Measurements from ENCODE around the gene CERCAM. TPM values are rescaled to one million over a fixed set of nuclear protein-coding genes. Genes with fewer than 3 reads are reported as not detected.
"Not testable (repeated sequence)": the region's sequence is repeated elsewhere in the genome, so short reads cannot be mapped to it uniquely, and the experiment has no call there.

CERCAM gene
- total RNA-seq, 1 donor from 2014 or later: 55.7 TPM

DNA sequence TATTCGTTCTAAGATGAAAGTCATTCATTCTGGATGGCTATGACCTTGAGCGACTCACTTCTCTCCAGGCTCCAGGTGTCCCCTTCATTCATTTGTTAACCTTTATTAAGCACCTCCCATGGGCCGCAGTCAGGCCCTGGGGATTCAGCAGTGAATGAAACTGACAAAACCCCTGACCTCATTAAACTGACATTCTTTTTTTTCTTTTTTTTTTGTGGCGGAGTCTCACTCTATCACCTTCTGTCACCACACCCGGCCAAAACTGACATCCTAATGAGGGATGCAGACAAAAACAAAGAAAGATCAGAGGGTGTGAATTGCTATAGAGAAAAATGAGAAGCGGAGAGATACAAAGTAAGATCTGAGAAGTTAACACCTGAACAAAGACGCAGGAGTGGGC is 18.6 kb downstream of the CERCAM start:
- TF ChIP-seq, protein P1, sequence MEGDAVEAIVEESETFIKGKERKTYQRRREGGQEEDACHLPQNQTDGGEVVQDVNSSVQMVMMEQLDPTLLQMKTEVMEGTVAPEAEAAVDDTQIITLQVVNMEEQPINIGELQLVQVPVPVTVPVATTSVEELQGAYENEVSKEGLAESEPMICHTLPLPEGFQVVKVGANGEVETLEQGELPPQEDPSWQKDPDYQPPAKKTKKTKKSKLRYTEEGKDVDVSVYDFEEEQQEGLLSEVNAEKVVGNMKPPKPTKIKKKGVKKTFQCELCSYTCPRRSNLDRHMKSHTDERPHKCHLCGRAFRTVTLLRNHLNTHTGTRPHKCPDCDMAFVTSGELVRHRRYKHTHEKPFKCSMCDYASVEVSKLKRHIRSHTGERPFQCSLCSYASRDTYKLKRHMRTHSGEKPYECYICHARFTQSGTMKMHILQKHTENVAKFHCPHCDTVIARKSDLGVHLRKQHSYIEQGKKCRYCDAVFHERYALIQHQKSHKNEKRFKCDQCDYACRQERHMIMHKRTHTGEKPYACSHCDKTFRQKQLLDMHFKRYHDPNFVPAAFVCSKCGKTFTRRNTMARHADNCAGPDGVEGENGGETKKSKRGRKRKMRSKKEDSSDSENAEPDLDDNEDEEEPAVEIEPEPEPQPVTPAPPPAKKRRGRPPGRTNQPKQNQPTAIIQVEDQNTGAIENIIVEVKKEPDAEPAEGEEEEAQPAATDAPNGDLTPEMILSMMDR (conservative IDR thresholded peaks at IDR 0.05; ENCODE audit: low read depth, low read length): no peak
- no peak overlapping the region for H3K4me3 ChIP-seq (ENCODE audit: low read depth, low read length)
- DNase-seq (ENCODE audit: low read depth): no peak

DNA sequence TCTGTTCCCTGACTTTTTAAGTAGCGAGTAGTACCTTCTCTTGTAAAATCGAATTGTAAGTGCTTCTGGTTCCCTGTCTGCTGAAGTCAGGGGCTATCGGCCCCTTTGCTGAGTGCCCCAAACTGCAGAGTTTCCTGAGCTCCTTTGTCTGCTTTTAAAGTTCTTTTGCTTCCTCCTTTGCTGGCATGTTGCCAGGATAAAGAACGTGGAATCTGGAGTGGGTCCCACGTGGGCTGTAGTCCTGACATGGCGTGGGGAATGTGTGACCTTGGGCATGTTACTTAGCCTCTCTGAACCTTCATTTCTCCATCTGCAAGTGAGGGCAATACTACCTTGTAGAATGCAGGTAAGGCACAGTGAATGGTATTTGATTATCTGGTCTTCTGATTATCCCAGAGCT is 21.5 kb downstream of the CERCAM start:
- no peak for DNase-seq (ENCODE audit: low read depth)
- TF ChIP-seq, protein P1 (conservative IDR thresholded peaks at IDR 0.05; ENCODE audit: low read depth, low read length): no peak
- no peak overlapping the region for H3K4me3 ChIP-seq (ENCODE audit: low read depth, low read length)

DNA sequence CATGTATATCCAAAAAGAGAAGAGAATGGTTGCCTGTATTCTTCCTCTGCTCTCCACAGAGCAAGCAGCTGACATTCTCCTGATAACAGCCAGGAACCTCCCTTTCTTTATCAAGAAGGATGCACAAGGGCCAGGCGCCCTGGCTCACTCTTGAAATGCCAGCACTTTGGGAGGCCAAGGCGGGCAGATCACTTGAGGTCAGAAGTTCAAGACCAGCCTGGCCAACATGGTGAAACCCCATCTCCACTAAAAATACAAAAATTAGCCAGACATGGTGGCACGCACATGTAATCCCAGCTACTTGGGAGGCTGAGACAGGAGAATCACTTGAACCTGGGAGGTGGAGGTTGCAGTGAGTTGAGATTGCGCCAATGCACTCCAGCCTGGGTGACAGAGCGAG is 25.8 kb downstream of the CERCAM start:
- not testable (repeated sequence) for DNase-seq (ENCODE audit: low read depth); H3K4me3 ChIP-seq (ENCODE audit: low read depth, low read length)

DNA sequence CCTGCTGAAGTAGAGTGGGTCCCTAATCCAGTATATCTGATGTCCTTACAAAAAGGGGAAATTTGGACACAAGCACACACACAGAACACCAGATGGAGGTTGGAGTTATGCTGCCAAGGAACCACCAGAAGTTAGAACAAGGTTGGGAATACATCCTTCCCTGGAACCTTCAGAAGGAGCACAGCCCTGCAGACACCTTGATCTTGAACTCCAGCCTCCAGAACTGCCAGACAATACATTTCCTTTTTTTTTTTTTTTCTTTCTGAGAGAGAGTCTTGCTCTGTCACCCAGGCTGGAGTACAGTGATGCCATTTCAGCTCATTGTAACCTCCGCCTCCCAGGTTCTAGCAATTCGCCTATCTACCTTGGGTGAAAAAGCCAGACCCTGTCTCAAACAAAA is 28.1 kb downstream of the CERCAM start:
- DNase-seq (ENCODE audit: low read depth): no peak
- TF ChIP-seq, protein P1 (conservative IDR thresholded peaks at IDR 0.05; ENCODE audit: low read depth, low read length): no peak
- no peak overlapping the region for H3K4me3 ChIP-seq (ENCODE audit: low read depth, low read length)

DNA sequence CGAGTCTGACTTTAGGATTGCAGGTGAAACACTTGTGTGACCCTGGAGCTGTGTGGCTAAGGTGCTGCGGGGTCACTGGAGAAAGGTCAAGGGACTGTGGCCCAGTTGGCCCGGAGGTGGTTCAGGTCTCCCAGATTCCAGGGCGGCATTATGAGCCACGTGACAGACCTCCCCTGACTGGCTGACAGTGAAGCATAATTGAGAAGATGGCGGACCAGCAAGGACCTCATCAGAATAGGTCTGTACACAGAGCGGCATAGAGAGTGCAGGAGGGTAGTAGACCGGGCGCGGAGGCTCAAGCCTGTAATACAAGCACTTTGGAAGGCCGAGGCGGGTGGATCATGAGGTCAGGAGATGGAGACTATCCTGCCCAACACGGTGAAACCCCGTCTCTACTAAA is 34.3 kb downstream of the CERCAM start:
- H3K4me3 ChIP-seq (ENCODE audit: low read depth, low read length): no peak overlapping the region
- TF ChIP-seq, protein P1 (conservative IDR thresholded peaks at IDR 0.05; ENCODE audit: low read depth, low read length): no peak
- no peak for DNase-seq (ENCODE audit: low read depth)

DNA sequence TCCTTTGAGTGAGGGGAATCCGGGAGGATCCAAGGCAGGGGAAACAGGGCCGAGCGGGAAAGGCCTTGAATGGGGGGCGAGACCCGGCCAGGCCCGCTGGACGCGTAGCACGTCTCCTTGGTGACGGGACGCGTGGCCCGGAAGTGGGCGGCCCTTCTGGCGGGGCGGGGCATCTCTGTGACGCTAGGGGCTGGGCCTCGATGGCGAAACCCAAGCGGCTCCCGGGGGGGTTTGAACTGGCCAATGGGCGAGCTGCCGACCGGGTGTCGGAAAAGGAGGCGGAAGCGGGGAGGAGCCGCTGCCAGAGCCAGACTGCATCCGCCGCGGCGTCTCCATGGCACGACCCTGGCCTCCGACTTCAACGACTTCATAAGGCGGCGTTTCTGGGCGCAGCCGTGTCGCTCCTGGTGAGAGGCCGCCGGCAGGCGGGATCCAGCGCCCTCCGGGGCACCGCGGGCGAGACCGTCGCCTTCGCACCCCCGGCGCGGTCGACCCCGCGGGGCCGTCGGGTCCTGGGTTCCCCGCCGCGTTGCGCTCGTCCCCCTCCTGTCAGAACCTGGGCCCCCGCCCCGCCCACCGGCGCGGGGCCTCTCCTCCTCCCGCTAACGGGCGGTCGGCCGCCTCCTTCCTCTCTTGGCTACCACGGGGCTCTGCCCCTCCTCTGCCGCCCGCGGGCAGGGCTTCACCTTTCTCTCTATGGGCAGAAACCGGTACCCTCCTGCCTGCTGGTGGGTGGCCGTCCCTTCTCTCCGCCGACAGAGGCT is 35.4 kb downstream of the CERCAM start, which contains the start of gene ODF2:
Gene ODF2 (plus strand): TSS at position 158 of the 764 bp plus-strand sequence. CDS start 86 bp downstream, at position 244.
- TF ChIP-seq, protein P1 (conservative IDR thresholded peaks at IDR 0.05; ENCODE audit: low read depth, low read length): no peak
- H3K4me3 ChIP-seq (ENCODE audit: low read depth, low read length): peak within 1 kb of the TSS; percentile 76
- peak; percentile 46 for DNase-seq (ENCODE audit: low read depth)

DNA sequence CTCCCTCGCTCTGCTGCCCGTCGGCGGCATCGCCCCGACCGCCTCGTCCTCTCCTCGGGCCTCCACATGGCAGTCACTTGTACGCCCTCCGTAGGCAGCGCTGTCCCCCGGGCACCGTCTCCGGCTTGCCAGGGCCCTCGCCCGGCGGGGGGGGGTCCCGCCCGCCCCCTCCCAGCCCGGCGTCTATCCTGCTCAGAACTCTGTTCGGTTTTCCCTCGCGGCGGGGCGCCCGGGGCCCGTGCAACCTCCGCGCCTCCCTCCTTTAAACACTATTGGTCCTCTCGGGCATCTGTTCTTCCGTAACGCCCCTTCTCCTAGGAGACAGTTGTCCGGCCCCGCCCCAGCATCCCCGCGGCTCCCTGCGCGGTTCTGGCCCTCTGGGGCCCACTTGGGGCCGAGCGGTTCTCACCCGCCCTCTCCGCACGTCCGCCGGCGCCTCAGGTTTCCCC is 36.0 kb downstream of the CERCAM start:
- TF ChIP-seq, protein P1 (conservative IDR thresholded peaks at IDR 0.05; ENCODE audit: low read depth, low read length): no peak
- H3K4me3 ChIP-seq (ENCODE audit: low read depth, low read length): peak overlapping the region; percentile 76
- DNase-seq (ENCODE audit: low read depth): no peak
